HepG2 (cell line): ENCODE results near the gene C14orf93. TPM values are rescaled to one million over a fixed set of nuclear protein-coding genes. Genes with fewer than 3 reads are reported as not detected.

Source experiments
- CENPX ChIP-seq: sonication (generic); formaldehyde crosslinking; IDR thresholded peaks from 2 replicates; pipeline ENCODE4 v1.9.0; 2021; ENCODE audit warnings: mild to moderate bottlenecking, missing genetic modification reagents, moderate library complexity
- DDIT3 ChIP-seq: sonication (generic); formaldehyde crosslinking; IDR thresholded peaks from 2 replicates; pipeline ENCODE4 v1.4.0; 2020; ENCODE audit warnings: mild to moderate bottlenecking, missing genetic modification reagents
- HBP1 ChIP-seq: IDR thresholded peaks from 2 replicates; pipeline ENCODE4 v1.6.1; 2016; ENCODE audit warnings: low read depth, control low read depth
- JUN ChIP-seq: sonication (generic); formaldehyde crosslinking; IDR thresholded peaks from 2 replicates; pipeline ENCODE4 v1.4.0; 2020; ENCODE audit warnings: mild to moderate bottlenecking, missing genetic modification reagents
- MAFG ChIP-seq: sonication (generic); formaldehyde crosslinking; IDR thresholded peaks from 2 replicates; pipeline ENCODE4 v1.5.1; 2020; ENCODE audit warnings: mild to moderate bottlenecking, missing genetic modification reagents
- MXD1 ChIP-seq: sonication (generic); formaldehyde crosslinking; IDR thresholded peaks from 2 replicates; pipeline ENCODE4 v1.4.0; 2020; ENCODE audit warnings: mild to moderate bottlenecking, missing genetic modification reagents
- PHB2 ChIP-seq: fragments of 450-650 bp; IDR thresholded peaks from 2 replicates; pipeline ENCODE4 v1.6.1; 2018; ENCODE audit not compliant: partially characterized antibody
- PITX1 ChIP-seq: sonication (generic); formaldehyde crosslinking; IDR thresholded peaks from 2 replicates; pipeline ENCODE4 v1.5.1; 2020; ENCODE audit warnings: mild to moderate bottlenecking, missing genetic modification reagents
- POLR2A ChIP-seq, 2 experiments: IDR thresholded peaks; 2 replicates each; pipeline ENCODE4 v1.6.1; 2011; ENCODE audit warnings: low read depth in 2 of 2, low read length in 2 of 2, mild to moderate bottlenecking in 1 of 2, moderate library complexity in 1 of 2; ENCODE audit not compliant: insufficient read depth in 1 of 2
- POLR2G ChIP-seq: fragments of 200-400 bp; formaldehyde crosslinking; IDR thresholded peaks from 2 replicates; pipeline ENCODE4 v1.6.1; 2018; ENCODE audit warnings: mild to moderate bottlenecking, low read depth, low read length, moderate library complexity
- RAD51 ChIP-seq: fragments of 450-650 bp; IDR thresholded peaks from 2 replicates; pipeline ENCODE4 v1.6.1; 2016; ENCODE audit warnings: borderline replicate concordance
- SALL2 ChIP-seq: sonication (generic); formaldehyde crosslinking; IDR thresholded peaks from 2 replicates; pipeline ENCODE4 v1.8.1; 2023; ENCODE audit warnings: mild to moderate bottlenecking, missing genetic modification reagents, inconsistent platforms
- SNAI1 ChIP-seq: sonication (generic); formaldehyde crosslinking; IDR thresholded peaks from 2 replicates; pipeline ENCODE4 v1.5.0; 2020; ENCODE audit warnings: mild to moderate bottlenecking, missing genetic modification reagents, borderline replicate concordance
- STAG1 ChIP-seq: sonication (generic); formaldehyde crosslinking; IDR thresholded peaks from 2 replicates; pipeline ENCODE4 v1.4.0; 2020; ENCODE audit warnings: missing genetic modification reagents
- TBP ChIP-seq: sonication (generic); formaldehyde crosslinking; IDR thresholded peaks from 2 replicates; pipeline ENCODE4 v1.5.0; 2020; ENCODE audit warnings: missing genetic modification reagents
- THAP8 ChIP-seq: sonication (generic); formaldehyde crosslinking; IDR thresholded peaks from 2 replicates; pipeline ENCODE4 v1.5.1; 2020; ENCODE audit warnings: missing genetic modification reagents, mild to moderate bottlenecking, borderline replicate concordance
- ZBTB46 ChIP-seq: sonication (generic); formaldehyde crosslinking; IDR thresholded peaks from 2 replicates; pipeline ENCODE4 v1.4.0; 2020; ENCODE audit warnings: mild to moderate bottlenecking, missing genetic modification reagents, borderline replicate concordance
- ZFP1 ChIP-seq: IDR thresholded peaks from 2 replicates; pipeline ENCODE4 v1.6.1; 2016
- ZFX ChIP-seq: sonication (generic); formaldehyde crosslinking; IDR thresholded peaks from 2 replicates; pipeline ENCODE4 v1.4.0; 2020; ENCODE audit warnings: mild to moderate bottlenecking, low read depth, missing genetic modification reagents, moderate library complexity
- ZNF10 ChIP-seq: sonication (generic); formaldehyde crosslinking; IDR thresholded peaks from 2 replicates; pipeline ENCODE4 v1.4.0; 2020; ENCODE audit warnings: mild to moderate bottlenecking, low read depth, missing genetic modification reagents, borderline replicate concordance
- ZNF230 ChIP-seq: sonication (generic); formaldehyde crosslinking; IDR thresholded peaks from 2 replicates; pipeline ENCODE4 v1.4.0; 2020; ENCODE audit warnings: mild to moderate bottlenecking, missing genetic modification reagents
- ZNF333 ChIP-seq: sonication (generic); formaldehyde crosslinking; IDR thresholded peaks from 2 replicates; pipeline ENCODE4 v1.4.0; 2020; ENCODE audit warnings: mild to moderate bottlenecking, missing genetic modification reagents, borderline replicate concordance
- ZNF614 ChIP-seq: IDR thresholded peaks from 2 replicates; pipeline ENCODE4 v1.6.1; 2018; ENCODE audit warnings: missing biosample characterization, missing genetic modification reagents, inconsistent platforms, borderline replicate concordance
- ZNF704 ChIP-seq: sonication (generic); formaldehyde crosslinking; IDR thresholded peaks from 2 replicates; pipeline ENCODE4 v1.8.1; 2023; ENCODE audit warnings: mild to moderate bottlenecking, inconsistent platforms, moderate library complexity, missing genetic modification reagents, borderline replicate concordance
- ZNF816 ChIP-seq: sonication (generic); formaldehyde crosslinking; IDR thresholded peaks from 2 replicates; pipeline ENCODE4 v1.8.0; 2022; ENCODE audit warnings: missing genetic modification reagents, mild to moderate bottlenecking, borderline replicate concordance
- polyA plus RNA-seq, 8 experiments: library from polyadenylated mRNA; depleted of rRNA in 3 of 8; stranded (reverse) in 7 of 8; unstranded in 1 of 8; fragments of >200 nt; fragmentation: Illumina TruSeq in 4 of 8; extraction: Trizol in 4 of 8; gene quantifications; 2 replicates each; pipeline versions ENCODE4 v1.2.1 to v1.2.3, GENCODE V29; 2011 to 2016; ENCODE audit warnings: low read depth in 4 of 8, missing spikeins in 1 of 8, mixed read lengths in 1 of 8; ENCODE audit not compliant: insufficient read depth in 1 of 8
- total RNA-seq, 5 experiments: library from RNA; depleted of rRNA; stranded (reverse); fragments of >200 nt; fragmentation: Illumina TruSeq; extraction: Trizol; gene quantifications; 2 replicates each; pipeline ENCODE4 v1.2.3, GENCODE V29; 2016; ENCODE audit warnings: low read depth in 1 of 5

C14orf93 gene
- total and polyA plus RNA-seq, 2 of the 13 experiments (the other 11 are each of a cell fraction or from before 2014, with no cell fraction given) = 11.4 to 22.5 TPM

GRCh38 chr14:22981090-22981875 is 28.7 kb downstream of the C14orf93 start (continued):
- TF ChIP-seq PITX1 (CRISPR knock-in tag) = peak; percentile 24; the same call in 1 of the 2 replicates
- no peak for TF ChIP-seq THAP8 (CRISPR knock-in tag)
- no peak for TF ChIP-seq DDIT3
- peak; percentile 69; the same call in 1 of the 2 replicates for TF ChIP-seq ZFX
- no peak for TF ChIP-seq MXD1 (CRISPR knock-in tag)
- TF ChIP-seq MAFG (CRISPR knock-in tag) = no peak
- no peak for TF ChIP-seq TBP (CRISPR knock-in tag)
- TF ChIP-seq ZNF230 (CRISPR knock-in tag) = peak; percentile 74
- peak; percentile 11 for TF ChIP-seq HBP1 (CRISPR knock-in tag)
- TF ChIP-seq ZFP1 (CRISPR knock-in tag) = no peak; the same call in none of the 2 replicates
- peak; percentile 26 for TF ChIP-seq ZNF704 (CRISPR knock-in tag)
- TF ChIP-seq ZNF816 (CRISPR knock-in tag) = no peak
- no peak for TF ChIP-seq ZNF10 (CRISPR knock-in tag)
- no peak for TF ChIP-seq STAG1 (CRISPR knock-in tag)
- TF ChIP-seq JUN (CRISPR knock-in tag) = peak; percentile 4; the same call in 1 of the 2 replicates
- TF ChIP-seq SNAI1 (CRISPR knock-in tag) = no peak
- TF ChIP-seq PHB2 = no peak
- TF ChIP-seq ZBTB46 (CRISPR knock-in tag) = peak; percentile 73
- TF ChIP-seq POLR2A (IDR thresholded peaks at IDR 0.05; ENCODE audit: insufficient read depth in 1 of 2, low read depth in 2 of 2, low read length in 2 of 2) = peak in 1 of 2 experiments; percentile 58; a peak in 2 of 4 replicates
- TF ChIP-seq POLR2G = peak; percentile 63
- no peak for TF ChIP-seq RAD51
- TF ChIP-seq SALL2 = no peak
- no peak for TF ChIP-seq ZNF333 (CRISPR knock-in tag)
- TF ChIP-seq ZNF614 (CRISPR knock-in tag) = peak; percentile 10; the same call in 1 of the 2 replicates
- no peak for TF ChIP-seq CENPX (CRISPR knock-in tag)
